Activated naive CD8-positive, alpha-beta T cell treated with anti-CD3 and anti-CD28 coated beads, Interleukin-2, amount 10 ng/mL, durations not matched to agents 7 days and 5 days (primary cell): Measurements from ENCODE around the gene CCDC74A. TPM values are rescaled to one million over a fixed set of nuclear protein-coding genes. Genes with fewer than 3 reads are reported as not detected.
"Not testable (repeated sequence)": the region's sequence is repeated elsewhere in the genome, so short reads cannot be mapped to it uniquely, and the experiment has no call there.

Experiments used
- ATAC-seq: fragments of 150-1000 bp; cut with Tn5 transposase; one replicate; pipeline ENCODE4 v1.10.0; 2021; ENCODE audit warnings: low read depth, moderate library complexity
- POLR2A ChIA-PET: fragments of 350-600 bp; sonication (Branson Sonifier 250); formaldehyde crosslinking; loops from one replicate; lab custom pipeline; 2021; ENCODE audit warnings: antibody characterized with exemption; lab: Charles Lee
- DNase-seq: peaks from one replicate; pipeline ENCODE4 v3.0.0; 2021
- H3K27ac Mint-ChIP-seq: one replicate; pipeline ENCODE4 v1.8.0; 2022; ENCODE audit warnings: mild to moderate bottlenecking, mixed read lengths
- H3K27me3 Mint-ChIP-seq: one replicate; pipeline ENCODE4 v1.8.0; 2022; ENCODE audit warnings: mild to moderate bottlenecking, moderate library complexity, mixed read lengths
- H3K36me3 Mint-ChIP-seq: one replicate; pipeline ENCODE4 v1.8.0; 2021; ENCODE audit warnings: mild to moderate bottlenecking, mixed read lengths
- H3K4me1 Mint-ChIP-seq: one replicate; pipeline ENCODE4 v1.8.0; 2021; ENCODE audit warnings: mixed read lengths
- H3K4me3 Mint-ChIP-seq: one replicate; pipeline ENCODE4 v1.8.0; 2022; ENCODE audit warnings: mild to moderate bottlenecking, moderate library complexity, mixed read lengths
- H3K9me3 Mint-ChIP-seq: one replicate; pipeline ENCODE4 v1.8.0; 2021; ENCODE audit warnings: mixed read lengths
- total RNA-seq, 2 experiments: library from RNA; stranded (reverse); gene quantifications; one replicate each; pipeline ENCODE4 v1.2.3, GENCODE V29; 2021

Gene CCDC74A
- 1 to 10 TPM; 4.8 to 4.9 TPM for total RNA-seq

- Mint-ChIP-seq H3K4me1 (peaks cover 11% of the 10 kb centered on the region), H3K27ac (peak within 1 kb of the TSS; percentile 83), H3K4me3 (peak within 1 kb of the TSS; percentile 89)
- H3K27me3 Mint-ChIP-seq, H3K9me3 Mint-ChIP-seq, H3K36me3 Mint-ChIP-seq, POLR2A ChIA-PET: not testable (repeated sequence)
- ATAC-seq (peak; percentile 91), DNase-seq (peak; percentile 88)
Observed at GRCh38 chr2:131527131-131528001, at the start of gene CCDC74A. TSS of gene CCDC74A (plus strand) at chr2:131527888. CDS start at chr2:131527971, 83 bp downstream.

GRCh38 chr2:131478074-131478849 is 49.4 kb upstream of the CCDC74A start:
- DNase-seq, H3K4me3 Mint-ChIP-seq, H3K27ac Mint-ChIP-seq, H3K4me1 Mint-ChIP-seq, ATAC-seq, H3K9me3 Mint-ChIP-seq, H3K27me3 Mint-ChIP-seq, POLR2A ChIA-PET: not testable (repeated sequence)
- H3K36me3 Mint-ChIP-seq = peaks cover 13% of the 10 kb centered on the region

GRCh38 chr2:131478850-131479461 is 48.7 kb upstream of the CCDC74A start:
- H3K27ac Mint-ChIP-seq, H3K27me3 Mint-ChIP-seq, H3K9me3 Mint-ChIP-seq, H3K4me3 Mint-ChIP-seq, POLR2A ChIA-PET, ATAC-seq, DNase-seq, H3K4me1 Mint-ChIP-seq: not testable (repeated sequence)
- peaks cover 13% of the 10 kb centered on the region for H3K36me3 Mint-ChIP-seq

- H3K9me3 Mint-ChIP-seq, POLR2A ChIA-PET, ATAC-seq, DNase-seq, H3K4me1 Mint-ChIP-seq, H3K27me3 Mint-ChIP-seq, H3K4me3 Mint-ChIP-seq, H3K27ac Mint-ChIP-seq: not testable (repeated sequence)
- peaks cover 13% of the 10 kb centered on the region for H3K36me3 Mint-ChIP-seq
Observed at GRCh38 chr2:131480351-131480750, 47.3 kb upstream of the CCDC74A start.

GRCh38 chr2:131482506-131483155 is 45.1 kb upstream of the CCDC74A start:
- DNase-seq, H3K4me1 Mint-ChIP-seq, H3K4me3 Mint-ChIP-seq, H3K27ac Mint-ChIP-seq, H3K9me3 Mint-ChIP-seq, ATAC-seq, H3K36me3 Mint-ChIP-seq, POLR2A ChIA-PET, H3K27me3 Mint-ChIP-seq: not testable (repeated sequence)

- not testable (repeated sequence) for H3K4me3 Mint-ChIP-seq
Observed at GRCh38 chr2:131483981-131484820, 43.5 kb upstream of the CCDC74A start.

GRCh38 chr2:131484906-131485460 is 42.7 kb upstream of the CCDC74A start:
- H3K4me3 Mint-ChIP-seq, H3K27me3 Mint-ChIP-seq, ATAC-seq, DNase-seq, H3K36me3 Mint-ChIP-seq, H3K27ac Mint-ChIP-seq, POLR2A ChIA-PET, H3K9me3 Mint-ChIP-seq: not testable (repeated sequence)
- H3K4me1 Mint-ChIP-seq = peaks cover 24% of the 10 kb centered on the region

More at GRCh38 chr2:131483981-131484820, 43.5 kb upstream of the CCDC74A start:
- not testable (repeated sequence) for H3K27ac Mint-ChIP-seq, H3K9me3 Mint-ChIP-seq, DNase-seq, H3K27me3 Mint-ChIP-seq, ATAC-seq
- POLR2A ChIA-PET = interaction anchor here (0.7 kb wide), 1 partner anchor 8 kb away, joined by 3 read pairs; no protein-coding TSS in a partner anchor
- Mint-ChIP-seq H3K4me1 (peaks cover 20% of the 10 kb centered on the region), H3K36me3 (peaks cover 10% of the 10 kb centered on the region)

GRCh38 chr2:131486201-131486902 is 41.3 kb upstream of the CCDC74A start:
- Mint-ChIP-seq H3K36me3 (peaks cover 12% of the 10 kb centered on the region), H3K27ac (peak overlapping the region; percentile 61), H3K4me1 (peaks cover 29% of the 10 kb centered on the region)
- DNase-seq, H3K4me3 Mint-ChIP-seq, H3K9me3 Mint-ChIP-seq, ATAC-seq, H3K27me3 Mint-ChIP-seq, POLR2A ChIA-PET: not testable (repeated sequence)

- peak overlapping the region; percentile 40 for H3K4me3 Mint-ChIP-seq
- no peak for ATAC-seq
- no peaks in the 10 kb centered on the region for H3K9me3 Mint-ChIP-seq
- DNase-seq = no peak
- peaks cover 26% of the 10 kb centered on the region for H3K4me1 Mint-ChIP-seq
- H3K27ac Mint-ChIP-seq = peak overlapping the region; percentile 11
- POLR2A ChIA-PET = interaction anchor here (0.6 to 1.1 kb wide), 3 partner anchors 433 to 1304 kb away, joined by 3 to 12 read pairs (median 3); no protein-coding TSS in a partner anchor
- H3K36me3 Mint-ChIP-seq = peaks cover 10% of the 10 kb centered on the region
- no peaks in the 10 kb centered on the region for H3K27me3 Mint-ChIP-seq
Observed at GRCh38 chr2:131488306-131489205, 39.1 kb upstream of the CCDC74A start.

- ATAC-seq, H3K9me3 Mint-ChIP-seq, H3K36me3 Mint-ChIP-seq, H3K27me3 Mint-ChIP-seq, POLR2A ChIA-PET: not testable (repeated sequence)
- H3K4me3 Mint-ChIP-seq = peak overlapping the region; percentile 91
- peak; percentile 50 for DNase-seq
- H3K27ac Mint-ChIP-seq = peak overlapping the region; percentile 92
- peaks cover 32% of the 10 kb centered on the region for H3K4me1 Mint-ChIP-seq
Observed at GRCh38 chr2:131490616-131491468, 36.8 kb upstream of the CCDC74A start.
